Endometrial microvascular endothelial cells (primary cell): Measurements from ENCODE around the gene ST6GALNAC6. TPM values are rescaled to one million over a fixed set of nuclear protein-coding genes. Genes with fewer than 3 reads are reported as not detected.

ENCODE experiments used
- total RNA-seq: library from RNA; depleted of rRNA; stranded (reverse); fragments of >200 nt; gene quantifications from one replicate; pipeline ENCODE4 v1.2.3, GENCODE V29; 2015; ENCODE audit errors: inconsistent ontology term

The ST6GALNAC6 gene
- total RNA-seq, 1 donor from 2014 or later, result 50.3 TPM

Other genes starting within 250 kb of the ST6GALNAC6 start
- gene CFAP157, start 192.6 kb downstream of the ST6GALNAC6 start, total RNA-seq, result not detected
- 59.7 TPM for gene PTRH1, start 183.9 kb downstream of the ST6GALNAC6 start, total RNA-seq
- not detected for gene TTC16, start 183.5 kb downstream of the ST6GALNAC6 start, total RNA-seq
- 26.4 TPM for gene TOR2A, start 164.3 kb downstream of the ST6GALNAC6 start, total RNA-seq
- 70.3 TPM for gene SH2D3C, start 120.9 kb downstream of the ST6GALNAC6 start, total RNA-seq
- 118 TPM for gene CDK9, start 113.6 kb downstream of the ST6GALNAC6 start, total RNA-seq
- 52.2 TPM for gene FPGS, start 96.7 kb downstream of the ST6GALNAC6 start, total RNA-seq
- gene ENG, start 44.9 kb downstream of the ST6GALNAC6 start, total RNA-seq, result 436 TPM
- gene AK1, start 21.9 kb downstream of the ST6GALNAC6 start, total RNA-seq, result 110 TPM
- gene ST6GALNAC4, start 17.4 kb upstream of the ST6GALNAC6 start, total RNA-seq, result 107 TPM
- gene PIP5KL1, start 31.2 kb upstream of the ST6GALNAC6 start, total RNA-seq, result not detected
- gene DPM2, start 38.3 kb upstream of the ST6GALNAC6 start, total RNA-seq, result 13.8 TPM
- gene EEIG1, start 81.4 kb upstream of the ST6GALNAC6 start, total RNA-seq, result 4.6 TPM
- gene NAIF1, start 167.7 kb upstream of the ST6GALNAC6 start, total RNA-seq, result 12.9 TPM
- 23.6 TPM for gene SLC25A25, start 168.6 kb upstream of the ST6GALNAC6 start, total RNA-seq
- gene PTGES2, start 228.1 kb upstream of the ST6GALNAC6 start, total RNA-seq, result 96.1 TPM
- not detected for gene LCN2, start 249.8 kb upstream of the ST6GALNAC6 start, total RNA-seq